ENCODE data around the gene RAPGEF5.

RAPGEF5 gene

DNA sequence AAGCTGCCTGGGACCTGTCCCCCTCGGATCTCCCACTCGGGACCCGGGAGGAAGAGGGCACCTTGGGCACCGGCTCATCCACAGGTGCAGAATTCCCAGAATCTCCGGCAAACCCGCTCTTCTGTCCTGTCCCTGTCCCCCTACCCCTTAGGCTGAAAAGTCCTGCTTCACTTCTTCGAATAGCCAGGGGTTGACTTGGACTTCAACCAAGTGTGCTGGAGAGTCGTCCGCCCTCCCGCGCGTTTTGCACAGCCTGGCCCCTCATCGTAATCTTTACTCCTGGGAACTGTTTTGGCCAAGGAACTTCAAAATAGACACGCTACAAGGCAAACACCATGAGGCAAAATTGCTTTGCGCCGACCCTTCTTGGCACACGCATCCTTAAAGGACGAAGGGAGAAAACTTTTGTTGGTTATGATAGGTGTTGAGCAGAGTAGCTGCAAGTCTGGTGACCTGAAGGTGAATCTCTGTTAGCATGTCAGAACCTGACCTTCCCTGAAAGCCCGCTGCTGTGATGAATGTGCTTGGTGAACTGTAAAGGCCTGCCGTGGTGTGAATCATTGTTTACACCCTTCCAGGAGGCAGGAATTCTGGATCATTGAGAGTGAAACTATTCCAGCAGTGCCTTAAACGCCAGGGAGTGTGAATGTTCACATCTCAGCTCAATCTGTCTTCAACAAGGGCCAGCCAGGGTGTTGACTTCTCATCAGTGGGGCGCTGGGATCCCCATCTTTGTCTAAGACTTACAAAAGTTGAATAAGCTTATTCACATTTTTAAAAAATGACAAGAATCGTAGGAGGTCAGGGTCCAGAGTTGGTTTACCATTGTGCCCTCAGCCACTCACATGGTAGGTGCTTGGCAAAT, 589 bp upstream of the RAPGEF5 start:
- Histone ChIP-seq H3K4me1 (ENCODE audit: control insufficient read depth, insufficient read depth, low read length) (peaks cover 14% of the 10 kb centered on the region; the same call in 1 of the 2 replicates), H3K9me3 (ENCODE audit: control insufficient read depth, insufficient read depth, low read depth, low read length) (peaks cover 6% of the 10 kb centered on the region; the same call in 1 of the 2 replicates), H3K4me3 (ENCODE audit: low read depth, low read length) (peak overlapping the region; percentile 61), H3K27ac (ENCODE audit: low read depth, low read length) (no peak overlapping the region), H3K36me3 (ENCODE audit: control insufficient read depth, insufficient read depth, low read length) (no peaks in the 10 kb centered on the region), H3K9ac (ENCODE audit: low read length) (no peak overlapping the region), H3K27me3 (ENCODE audit: control insufficient read depth, insufficient read depth, low read length) (peaks cover 31% of the 10 kb centered on the region)

DNA sequence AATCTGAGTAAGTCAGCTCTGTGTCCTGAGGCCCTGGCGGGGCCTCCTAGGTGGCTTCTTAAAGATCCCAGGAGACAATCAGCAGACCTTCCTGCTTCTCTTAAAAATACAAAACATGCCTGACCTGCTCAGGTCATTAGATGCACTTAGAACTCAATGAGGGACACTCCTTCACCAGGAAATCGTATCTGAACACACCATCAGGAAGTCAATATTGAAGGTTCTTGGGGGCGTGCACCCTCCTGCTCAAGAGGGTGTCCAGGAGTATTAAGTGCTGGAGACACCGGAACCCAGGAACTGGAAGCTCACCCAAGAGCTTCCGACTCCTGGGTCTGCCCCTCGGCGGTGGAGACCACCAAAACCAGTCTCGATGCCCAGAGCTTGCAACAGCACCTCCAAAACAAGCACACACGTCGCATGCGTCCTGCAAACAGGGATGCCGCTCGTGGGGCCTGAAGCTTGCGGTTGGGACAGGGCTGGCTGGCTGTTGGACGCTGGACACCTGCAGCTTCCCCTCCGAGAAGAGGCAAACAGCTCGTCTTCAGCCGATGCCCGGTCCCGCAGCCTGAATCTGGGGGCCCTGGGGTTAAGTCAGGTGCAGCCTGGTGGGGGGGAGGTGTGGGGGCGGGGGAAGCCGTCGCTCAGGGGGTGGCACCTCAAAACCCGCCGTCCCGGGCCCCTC, 803 bp downstream of the RAPGEF5 start:
- H3K4me3 ChIP-seq (ENCODE audit: low read depth, low read length), result peak overlapping the region; percentile 61
- no peaks in the 10 kb centered on the region for H3K36me3 ChIP-seq (ENCODE audit: control insufficient read depth, insufficient read depth, low read length)
- H3K4me1 ChIP-seq (ENCODE audit: control insufficient read depth, insufficient read depth, low read length), result peaks cover 14% of the 10 kb centered on the region
- H3K27me3 ChIP-seq (ENCODE audit: control insufficient read depth, insufficient read depth, low read length), result peaks cover 31% of the 10 kb centered on the region
- no peak overlapping the region for H3K9ac ChIP-seq (ENCODE audit: low read length)
- H3K9me3 ChIP-seq (ENCODE audit: control insufficient read depth, insufficient read depth, low read depth, low read length), result peaks cover 6% of the 10 kb centered on the region; the same call in 1 of the 2 replicates
- no peak overlapping the region for H3K27ac ChIP-seq (ENCODE audit: low read depth, low read length)

DNA sequence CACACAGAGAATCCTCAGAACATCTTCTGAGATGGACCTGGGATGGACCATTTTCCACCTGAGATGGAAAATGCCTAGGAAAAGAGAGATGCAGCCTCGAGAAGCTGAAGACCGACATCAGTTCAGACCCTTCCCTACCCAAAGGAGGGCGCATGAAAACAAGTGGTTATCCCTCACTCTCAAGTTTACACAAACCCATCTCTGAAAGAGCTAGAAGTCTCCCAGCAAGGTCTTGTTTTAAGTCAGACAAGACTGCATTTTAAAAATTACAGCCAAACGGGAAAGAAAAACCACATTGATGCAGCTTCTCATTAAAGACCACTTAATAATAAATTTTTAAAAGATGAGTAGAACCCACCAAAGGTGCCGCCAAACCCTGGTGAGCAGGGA, 1.3 kb downstream of the RAPGEF5 start:
- Histone ChIP-seq H3K9ac (ENCODE audit: low read length) (no peak overlapping the region), H3K4me3 (ENCODE audit: low read depth, low read length) (peak overlapping the region; percentile 61), H3K4me1 (ENCODE audit: control insufficient read depth, insufficient read depth, low read length) (peaks cover 14% of the 10 kb centered on the region), H3K27ac (ENCODE audit: low read depth, low read length) (no peak overlapping the region), H3K27me3 (ENCODE audit: control insufficient read depth, insufficient read depth, low read length) (peaks cover 31% of the 10 kb centered on the region), H3K9me3 (ENCODE audit: control insufficient read depth, insufficient read depth, low read depth, low read length) (peaks cover 6% of the 10 kb centered on the region; the same call in 1 of the 2 replicates), H3K36me3 (ENCODE audit: control insufficient read depth, insufficient read depth, low read length) (no peaks in the 10 kb centered on the region)

GRCh38 chr7:22354462-22354861, 2.5 kb downstream of the RAPGEF5 start:
- Histone ChIP-seq H3K4me1 (ENCODE audit: control insufficient read depth, insufficient read depth, low read length) (peaks cover 14% of the 10 kb centered on the region), H3K27me3 (ENCODE audit: control insufficient read depth, insufficient read depth, low read length) (peaks cover 31% of the 10 kb centered on the region), H3K36me3 (ENCODE audit: control insufficient read depth, insufficient read depth, low read length) (no peaks in the 10 kb centered on the region), H3K27ac (ENCODE audit: low read depth, low read length) (no peak overlapping the region), H3K9me3 (ENCODE audit: control insufficient read depth, insufficient read depth, low read depth, low read length) (peaks cover 6% of the 10 kb centered on the region; the same call in 1 of the 2 replicates), H3K9ac (ENCODE audit: low read length) (no peak overlapping the region), H3K4me3 (ENCODE audit: low read depth, low read length) (no peak overlapping the region)

DNA sequence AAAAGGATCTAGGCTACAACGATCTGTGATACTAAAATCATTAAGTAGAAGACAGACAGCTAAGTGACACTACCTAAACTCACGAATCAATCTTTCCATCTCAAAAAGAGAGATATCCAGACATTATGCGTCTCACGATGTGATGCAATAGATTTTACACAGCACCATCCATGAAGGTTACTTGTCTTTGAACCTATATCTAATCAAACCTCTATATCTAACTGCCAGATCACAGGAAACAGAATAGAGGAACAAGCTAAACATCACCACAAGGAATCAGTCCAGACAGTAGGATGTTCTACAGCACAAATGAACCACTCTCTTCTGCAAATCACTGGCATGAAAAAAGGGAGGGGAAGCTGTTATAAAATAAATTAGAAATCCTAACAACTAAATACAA, 4.1 kb downstream of the RAPGEF5 start:
- Histone ChIP-seq H3K4me1 (ENCODE audit: control insufficient read depth, insufficient read depth, low read length) (peaks cover 14% of the 10 kb centered on the region), H3K9me3 (ENCODE audit: control insufficient read depth, insufficient read depth, low read depth, low read length) (peaks cover 6% of the 10 kb centered on the region; the same call in 1 of the 2 replicates), H3K36me3 (ENCODE audit: control insufficient read depth, insufficient read depth, low read length) (no peaks in the 10 kb centered on the region), H3K27ac (ENCODE audit: low read depth, low read length) (no peak overlapping the region), H3K27me3 (ENCODE audit: control insufficient read depth, insufficient read depth, low read length) (peaks cover 23% of the 10 kb centered on the region), H3K9ac (ENCODE audit: low read length) (no peak overlapping the region), H3K4me3 (ENCODE audit: low read depth, low read length) (no peak overlapping the region)

DNA sequence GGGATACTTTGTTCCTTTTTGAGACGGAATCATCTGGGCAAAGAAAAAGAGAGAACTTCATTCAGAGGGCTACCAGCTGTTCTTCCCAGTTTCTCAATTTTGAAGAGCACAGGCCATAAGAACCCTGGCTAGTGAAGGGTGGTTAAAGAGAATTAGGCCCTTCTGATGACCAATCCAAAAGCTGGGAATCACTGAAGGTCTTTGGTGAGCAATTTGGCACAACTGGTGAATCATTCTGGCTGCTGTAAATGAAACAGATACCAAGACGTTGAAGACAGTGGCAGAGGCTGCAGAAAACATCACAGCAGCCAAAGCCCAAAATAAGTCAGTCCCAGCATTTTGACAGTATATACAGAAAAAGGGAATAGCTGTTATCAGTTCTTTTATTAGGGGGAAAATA, 5.1 kb downstream of the RAPGEF5 start:
- H3K27me3 ChIP-seq (ENCODE audit: control insufficient read depth, insufficient read depth, low read length), result peaks cover 15% of the 10 kb centered on the region
- H3K4me3 ChIP-seq (ENCODE audit: low read depth, low read length), result no peak overlapping the region
- no peaks in the 10 kb centered on the region for H3K36me3 ChIP-seq (ENCODE audit: control insufficient read depth, insufficient read depth, low read length)
- no peak overlapping the region for H3K9ac ChIP-seq (ENCODE audit: low read length)
- peaks cover 6% of the 10 kb centered on the region for H3K4me1 ChIP-seq (ENCODE audit: control insufficient read depth, insufficient read depth, low read length)
- no peak overlapping the region for H3K27ac ChIP-seq (ENCODE audit: low read depth, low read length)
- peaks cover 6% of the 10 kb centered on the region; the same call in 1 of the 2 replicates for H3K9me3 ChIP-seq (ENCODE audit: control insufficient read depth, insufficient read depth, low read depth, low read length)

DNA sequence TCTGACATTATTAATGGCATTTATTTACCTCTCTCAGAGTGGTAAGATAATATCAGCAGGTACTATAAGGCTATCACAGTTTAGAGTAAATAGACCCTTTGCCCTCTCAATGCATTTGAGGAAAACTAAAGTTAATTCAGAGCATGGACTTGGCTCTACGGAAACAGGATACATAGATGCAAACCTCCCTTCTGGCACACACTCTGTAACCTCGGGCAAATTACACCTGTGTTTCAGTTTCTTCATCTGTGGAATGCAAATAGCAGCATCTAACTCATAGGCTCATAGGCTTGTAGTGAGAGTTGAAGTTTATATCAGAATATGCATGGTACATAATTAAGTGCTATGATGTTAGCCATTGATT, 5.6 kb downstream of the RAPGEF5 start:
- H3K9ac ChIP-seq (ENCODE audit: low read length), result no peak overlapping the region

DNA sequence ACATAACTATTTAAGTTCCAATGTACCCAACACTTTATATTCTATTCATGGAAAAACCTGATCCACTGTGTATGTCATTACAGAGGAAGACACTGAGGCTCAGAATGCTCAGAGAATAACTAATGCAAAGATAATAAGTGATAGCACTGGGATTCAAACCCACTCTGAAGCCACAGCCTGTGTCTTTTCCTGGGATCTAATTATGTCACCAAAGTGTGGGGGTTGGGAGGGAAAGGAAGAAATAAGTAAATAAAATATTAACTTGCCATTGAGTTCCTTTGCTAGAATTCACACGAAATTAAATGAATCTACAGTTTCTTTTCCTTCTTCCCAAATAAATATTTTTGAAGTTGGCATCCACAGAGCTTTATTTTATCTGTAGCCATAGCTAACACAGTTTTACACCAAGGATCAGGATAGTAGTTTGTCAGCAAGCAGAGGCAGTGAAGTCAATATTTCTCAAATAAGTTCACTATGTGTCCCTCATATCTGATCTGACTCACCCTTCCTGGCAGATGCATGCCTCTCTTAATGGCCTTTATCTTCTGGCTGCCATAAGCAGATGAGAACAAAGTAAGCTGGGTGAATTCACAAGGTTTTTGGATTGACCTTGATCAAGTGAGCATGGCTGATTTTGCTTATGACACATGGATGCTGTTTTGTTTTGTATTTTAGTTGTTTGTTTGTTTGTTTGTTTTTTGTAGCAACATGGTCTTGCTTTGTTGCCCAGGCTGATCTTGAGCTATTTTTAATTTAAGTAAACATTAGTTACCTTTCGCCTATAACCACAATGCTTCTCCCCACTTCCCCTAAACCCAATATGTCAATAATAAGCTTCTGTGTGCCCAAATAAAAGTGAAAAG, 6.3 kb downstream of the RAPGEF5 start:
- H3K27ac ChIP-seq (ENCODE audit: low read depth, low read length), result no peak overlapping the region

More for the DNA sequence above, 5.6 kb downstream of the RAPGEF5 start:
- Histone ChIP-seq H3K27ac (ENCODE audit: low read depth, low read length) (no peak overlapping the region), H3K4me3 (ENCODE audit: low read depth, low read length) (no peak overlapping the region), H3K4me1 (ENCODE audit: control insufficient read depth, insufficient read depth, low read length) (peaks cover 6% of the 10 kb centered on the region), H3K36me3 (ENCODE audit: control insufficient read depth, insufficient read depth, low read length) (no peaks in the 10 kb centered on the region), H3K27me3 (ENCODE audit: control insufficient read depth, insufficient read depth, low read length) (peaks cover 12% of the 10 kb centered on the region), H3K9me3 (ENCODE audit: control insufficient read depth, insufficient read depth, low read depth, low read length) (peaks cover 6% of the 10 kb centered on the region; the same call in 1 of the 2 replicates)

GRCh38 chr7:22348379-22348778, 8.6 kb downstream of the RAPGEF5 start:
- H3K4me1 ChIP-seq (ENCODE audit: control insufficient read depth, insufficient read depth, low read length), result no peaks in the 10 kb centered on the region; the same call in 1 of the 2 replicates
- no peaks in the 10 kb centered on the region for H3K27me3 ChIP-seq (ENCODE audit: control insufficient read depth, insufficient read depth, low read length)
- no peaks in the 10 kb centered on the region for H3K36me3 ChIP-seq (ENCODE audit: control insufficient read depth, insufficient read depth, low read length)
- H3K27ac ChIP-seq (ENCODE audit: low read depth, low read length), result no peak overlapping the region
- no peak overlapping the region for H3K4me3 ChIP-seq (ENCODE audit: low read depth, low read length)
- peaks cover 3% of the 10 kb centered on the region; the same call in 1 of the 2 replicates for H3K9me3 ChIP-seq (ENCODE audit: control insufficient read depth, insufficient read depth, low read depth, low read length)
- no peak overlapping the region for H3K9ac ChIP-seq (ENCODE audit: low read length)

More for the DNA sequence above, 6.3 kb downstream of the RAPGEF5 start:
- H3K9me3 ChIP-seq (ENCODE audit: control insufficient read depth, insufficient read depth, low read depth, low read length), result peaks cover 6% of the 10 kb centered on the region; the same call in 1 of the 2 replicates
- peaks cover 6% of the 10 kb centered on the region for H3K27me3 ChIP-seq (ENCODE audit: control insufficient read depth, insufficient read depth, low read length)
- H3K9ac ChIP-seq (ENCODE audit: low read length), result no peak overlapping the region
- H3K4me1 ChIP-seq (ENCODE audit: control insufficient read depth, insufficient read depth, low read length), result peaks cover under 1% of the 10 kb centered on the region; the same call in 1 of the 2 replicates
- no peaks in the 10 kb centered on the region for H3K36me3 ChIP-seq (ENCODE audit: control insufficient read depth, insufficient read depth, low read length)
- H3K4me3 ChIP-seq (ENCODE audit: low read depth, low read length), result no peak overlapping the region

GRCh38 chr7:22346383-22347107, 10.4 kb downstream of the RAPGEF5 start:
- Histone ChIP-seq H3K27me3 (ENCODE audit: control insufficient read depth, insufficient read depth, low read length) (no peaks in the 10 kb centered on the region), H3K9me3 (ENCODE audit: control insufficient read depth, insufficient read depth, low read depth, low read length) (peaks cover 4% of the 10 kb centered on the region; the same call in 1 of the 2 replicates), H3K36me3 (ENCODE audit: control insufficient read depth, insufficient read depth, low read length) (no peaks in the 10 kb centered on the region), H3K4me1 (ENCODE audit: control insufficient read depth, insufficient read depth, low read length) (no peaks in the 10 kb centered on the region; the same call in 1 of the 2 replicates), H3K9ac (ENCODE audit: low read length) (no peak overlapping the region), H3K27ac (ENCODE audit: low read depth, low read length) (no peak overlapping the region), H3K4me3 (ENCODE audit: low read depth, low read length) (no peak overlapping the region)
